ENCODE measurements around the gene ANO1. TPM values are rescaled to one million over a fixed set of nuclear protein-coding genes. Genes with fewer than 3 reads are reported as not detected.

The ANO1 gene
- total RNA-seq, 1 donor from 2014 or later, result 3.8 TPM

DNA sequence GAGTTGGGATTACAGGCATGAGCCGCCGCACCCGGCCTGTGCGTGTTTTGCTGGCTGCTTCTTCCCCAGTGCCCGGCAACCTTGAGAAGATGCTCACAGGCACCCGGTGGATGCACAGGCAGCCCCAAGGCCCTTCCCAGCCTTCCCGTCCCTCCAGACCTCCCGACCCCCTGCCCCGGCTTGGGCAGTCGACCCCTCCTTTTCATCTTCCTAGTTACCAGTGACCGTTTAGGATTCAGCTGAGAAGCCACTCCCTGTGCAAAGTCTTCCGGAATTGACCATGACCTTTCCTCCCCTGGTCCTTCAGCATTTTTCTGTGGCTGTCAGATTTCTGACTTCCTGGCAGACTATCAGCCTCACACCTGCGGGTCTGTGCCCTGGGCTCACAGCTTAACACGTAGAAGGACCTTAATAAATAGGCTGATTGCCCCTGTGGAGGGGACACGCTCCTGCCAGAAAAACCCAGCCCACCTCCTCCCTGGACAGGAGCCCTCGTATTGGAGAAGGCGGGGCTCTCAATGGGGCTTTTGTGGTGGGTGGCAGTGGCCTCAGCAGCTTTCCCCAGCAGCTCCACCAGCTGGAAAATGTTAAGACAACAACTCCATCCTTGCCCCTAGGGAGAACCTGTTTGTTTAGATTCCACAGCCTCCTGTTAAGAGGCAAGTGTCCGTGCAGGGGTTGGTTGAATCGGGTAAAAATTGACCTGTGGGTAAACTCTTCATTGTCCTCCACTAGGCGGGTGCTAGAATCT lies 10.4 kb upstream of the ANO1 start:
- Mint-ChIP-seq H3K4me1 (ENCODE audit: unreplicated experiment) (peaks cover 25% of the 10 kb centered on the region), H3K9me3 (ENCODE audit: unreplicated experiment) (no peaks in the 10 kb centered on the region), H3K36me3 (ENCODE audit: low read depth, unreplicated experiment) (no peaks in the 10 kb centered on the region), H3K27ac (ENCODE audit: unreplicated experiment) (no peak overlapping the region), H3K4me3 (ENCODE audit: unreplicated experiment) (no peak overlapping the region), H3K27me3 (ENCODE audit: unreplicated experiment) (peaks cover 4% of the 10 kb centered on the region)
- TF ChIP-seq, protein P1, sequence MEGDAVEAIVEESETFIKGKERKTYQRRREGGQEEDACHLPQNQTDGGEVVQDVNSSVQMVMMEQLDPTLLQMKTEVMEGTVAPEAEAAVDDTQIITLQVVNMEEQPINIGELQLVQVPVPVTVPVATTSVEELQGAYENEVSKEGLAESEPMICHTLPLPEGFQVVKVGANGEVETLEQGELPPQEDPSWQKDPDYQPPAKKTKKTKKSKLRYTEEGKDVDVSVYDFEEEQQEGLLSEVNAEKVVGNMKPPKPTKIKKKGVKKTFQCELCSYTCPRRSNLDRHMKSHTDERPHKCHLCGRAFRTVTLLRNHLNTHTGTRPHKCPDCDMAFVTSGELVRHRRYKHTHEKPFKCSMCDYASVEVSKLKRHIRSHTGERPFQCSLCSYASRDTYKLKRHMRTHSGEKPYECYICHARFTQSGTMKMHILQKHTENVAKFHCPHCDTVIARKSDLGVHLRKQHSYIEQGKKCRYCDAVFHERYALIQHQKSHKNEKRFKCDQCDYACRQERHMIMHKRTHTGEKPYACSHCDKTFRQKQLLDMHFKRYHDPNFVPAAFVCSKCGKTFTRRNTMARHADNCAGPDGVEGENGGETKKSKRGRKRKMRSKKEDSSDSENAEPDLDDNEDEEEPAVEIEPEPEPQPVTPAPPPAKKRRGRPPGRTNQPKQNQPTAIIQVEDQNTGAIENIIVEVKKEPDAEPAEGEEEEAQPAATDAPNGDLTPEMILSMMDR (IDR thresholded peaks at IDR 0.05; ENCODE audit: unreplicated experiment), result no peak
- peak; percentile 2 for DNase-seq (ENCODE audit: low spot score)

DNA sequence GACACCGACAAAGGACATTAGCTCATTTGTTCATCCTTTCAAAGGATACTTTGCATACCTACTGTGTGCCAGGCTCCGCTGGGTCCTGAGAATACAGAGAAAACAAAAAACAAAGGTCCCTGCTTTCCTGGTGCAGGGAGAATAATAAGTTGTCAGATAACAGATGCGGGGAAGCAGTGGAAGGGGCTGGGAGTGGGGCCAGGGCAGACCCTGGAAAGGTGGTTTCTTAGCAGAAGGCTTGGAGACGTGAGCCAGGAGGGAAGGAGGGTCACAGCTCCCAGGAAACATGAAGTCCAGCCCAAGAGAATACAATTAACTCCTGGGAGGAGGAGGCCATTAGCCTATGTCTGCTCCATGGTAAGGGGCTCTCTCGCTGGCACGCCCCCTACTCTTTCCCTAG lies 9.8 kb upstream of the ANO1 start:
- TF ChIP-seq, protein P1 (IDR thresholded peaks at IDR 0.05; ENCODE audit: unreplicated experiment), result no peak
- peak; percentile 2 for DNase-seq (ENCODE audit: low spot score)
- Mint-ChIP-seq H3K27ac (ENCODE audit: unreplicated experiment) (no peak overlapping the region), H3K4me1 (ENCODE audit: unreplicated experiment) (peaks cover 31% of the 10 kb centered on the region), H3K9me3 (ENCODE audit: unreplicated experiment) (no peaks in the 10 kb centered on the region), H3K4me3 (ENCODE audit: unreplicated experiment) (no peak overlapping the region), H3K36me3 (ENCODE audit: low read depth, unreplicated experiment) (no peaks in the 10 kb centered on the region), H3K27me3 (ENCODE audit: unreplicated experiment) (peaks cover 4% of the 10 kb centered on the region)

DNA sequence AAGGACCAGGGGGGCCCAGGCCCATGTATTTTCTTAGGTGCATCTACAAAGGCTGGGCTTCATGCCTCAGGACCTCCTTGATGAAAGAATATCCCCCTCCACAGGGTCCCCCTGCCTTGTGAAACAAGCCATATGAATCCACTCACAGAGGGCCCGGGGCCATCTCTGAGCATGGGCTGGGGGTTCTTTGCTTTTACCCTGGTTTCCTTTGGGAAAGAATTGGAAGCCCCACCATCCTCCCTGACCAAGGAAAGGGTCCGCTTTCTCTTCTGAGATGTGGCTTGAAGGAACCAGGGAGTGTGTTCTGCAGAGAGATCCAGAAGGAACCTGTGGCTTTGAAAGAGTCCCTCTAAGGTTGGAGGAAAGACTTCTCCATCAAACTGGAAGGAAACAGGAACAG lies 9.2 kb upstream of the ANO1 start:
- Mint-ChIP-seq H3K4me1 (ENCODE audit: unreplicated experiment) (peaks cover 36% of the 10 kb centered on the region), H3K27ac (ENCODE audit: unreplicated experiment) (no peak overlapping the region), H3K4me3 (ENCODE audit: unreplicated experiment) (no peak overlapping the region), H3K27me3 (ENCODE audit: unreplicated experiment) (peaks cover 4% of the 10 kb centered on the region), H3K36me3 (ENCODE audit: low read depth, unreplicated experiment) (no peaks in the 10 kb centered on the region), H3K9me3 (ENCODE audit: unreplicated experiment) (no peaks in the 10 kb centered on the region)
- TF ChIP-seq, protein P1 (IDR thresholded peaks at IDR 0.05; ENCODE audit: unreplicated experiment), result no peak
- DNase-seq (ENCODE audit: low spot score), result no peak

DNA sequence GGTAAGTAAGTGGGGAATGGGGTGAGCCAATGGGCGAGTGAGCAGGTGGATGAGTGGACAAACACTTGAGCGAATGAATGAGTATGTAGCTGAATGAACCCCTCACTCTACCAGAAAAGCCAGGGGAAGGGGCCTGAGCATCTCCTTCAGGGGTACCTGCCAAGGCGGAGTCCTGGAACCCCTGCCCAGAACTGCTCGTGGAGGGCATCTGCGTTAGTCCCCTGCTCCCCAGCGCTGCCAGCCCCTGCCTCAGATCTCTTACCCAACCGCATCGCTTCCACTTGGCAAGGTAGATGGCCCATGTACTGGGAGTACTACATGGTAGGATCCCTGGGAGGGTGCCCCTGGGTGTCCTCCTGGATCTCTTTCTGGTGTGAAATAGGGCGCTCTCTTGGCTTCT lies 7.4 kb upstream of the ANO1 start:
- H3K27ac Mint-ChIP-seq (ENCODE audit: unreplicated experiment), result no peak overlapping the region
- H3K4me1 Mint-ChIP-seq (ENCODE audit: unreplicated experiment), result peaks cover 27% of the 10 kb centered on the region
- H3K4me3 Mint-ChIP-seq (ENCODE audit: unreplicated experiment), result no peak overlapping the region
- no peak for DNase-seq (ENCODE audit: low spot score)
- H3K36me3 Mint-ChIP-seq (ENCODE audit: low read depth, unreplicated experiment), result no peaks in the 10 kb centered on the region
- TF ChIP-seq, protein P1 (IDR thresholded peaks at IDR 0.05; ENCODE audit: unreplicated experiment), result no peak
- peaks cover 10% of the 10 kb centered on the region for H3K27me3 Mint-ChIP-seq (ENCODE audit: unreplicated experiment)
- no peaks in the 10 kb centered on the region for H3K9me3 Mint-ChIP-seq (ENCODE audit: unreplicated experiment)

DNA sequence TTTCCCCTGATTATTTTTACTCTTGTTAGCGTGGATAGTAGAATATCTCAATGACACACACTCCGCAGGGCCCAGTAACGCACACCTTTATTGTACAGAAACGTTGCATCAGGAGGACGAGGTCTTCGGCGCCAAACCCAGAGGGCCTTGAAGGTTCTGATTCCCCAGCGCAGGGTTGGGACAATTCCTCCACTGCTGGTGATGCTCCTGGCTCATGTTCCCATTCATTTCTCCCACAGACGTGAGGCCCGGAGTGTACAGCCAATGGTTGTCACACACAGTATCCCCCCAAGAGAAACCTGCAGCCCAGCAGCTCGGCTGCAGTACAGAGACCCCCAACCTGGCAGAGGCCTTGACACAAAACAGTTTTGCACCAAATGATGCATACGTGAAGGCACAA lies 6.1 kb upstream of the ANO1 start:
- Mint-ChIP-seq H3K27me3 (ENCODE audit: unreplicated experiment) (peaks cover 10% of the 10 kb centered on the region), H3K4me3 (ENCODE audit: unreplicated experiment) (no peak overlapping the region), H3K27ac (ENCODE audit: unreplicated experiment) (no peak overlapping the region), H3K9me3 (ENCODE audit: unreplicated experiment) (no peaks in the 10 kb centered on the region), H3K36me3 (ENCODE audit: low read depth, unreplicated experiment) (no peaks in the 10 kb centered on the region), H3K4me1 (ENCODE audit: unreplicated experiment) (peaks cover 27% of the 10 kb centered on the region)
- no peak for DNase-seq (ENCODE audit: low spot score)
- TF ChIP-seq, protein P1 (IDR thresholded peaks at IDR 0.05; ENCODE audit: unreplicated experiment), result no peak

All from endothelial cell (in vitro differentiated cells).